ENCODE results near the gene ATP5F1D. TPM values are rescaled to one million over a fixed set of nuclear protein-coding genes. Genes with fewer than 3 reads are reported as not detected.

Gene ATP5F1D
- total and polyA plus RNA-seq, 2 donors (not counting 3 experiments of a cell fraction or from before 2014, with no cell fraction given): 167 to 192 TPM

GRCh38 chr19:1252221-1252820, 10.8 kb downstream of the ATP5F1D start:
- FAIRE-seq (peak; percentile 95), DNase-seq (ENCODE audit: low read depth, low spot score) (peak; percentile 89)
- ChIA-PET POLR2A (interaction anchor here (0.6 to 2.2 kb wide), 7 partner anchors 8 to 149 kb away, joined by 3 to 34 read pairs (median 8); partner anchors contain the start of gene CIRBP), CTCF (interaction anchor here (1.2 to 2.2 kb wide), 4 partner anchors 8 to 14 kb away, joined by 4 to 89 read pairs (median 27); no protein-coding TSS in a partner anchor)
- H3K4me1 ChIP-seq (ENCODE audit: control insufficient read depth, extremely low read depth, insufficient read depth, low read length): peaks cover 27% of the 10 kb centered on the region
- H4K20me1 ChIP-seq (replicated peaks; ENCODE audit: control insufficient read depth, extremely low read depth, insufficient read depth, low read length): no peaks in the 10 kb centered on the region
- H3K79me2 ChIP-seq (ENCODE audit: control insufficient read depth, insufficient read depth, low read length): peaks cover 65% of the 10 kb centered on the region
- peak overlapping the region; percentile 69 for H3K9ac ChIP-seq (replicated peaks; ENCODE audit: extremely low read depth, insufficient read depth, low read length)
- H3K9me1 ChIP-seq (replicated peaks; ENCODE audit: control insufficient read depth, extremely low read depth, insufficient read depth, low read length): no peaks in the 10 kb centered on the region
- no TSS peak for BruUV-seq (replicated peaks)
- peaks cover 28 to 36% of the 10 kb centered on the region in 2 experiments for H3K36me3 ChIP-seq (ENCODE audit: control insufficient read depth in 2 of 2, extremely low read depth in 1 of 2, insufficient read depth in 2 of 2, low read length in 2 of 2)
- no peaks in the 10 kb centered on the region for H3K9me3 ChIP-seq (replicated peaks; ENCODE audit: control insufficient read depth, insufficient read depth, low read length)
- no peak for TF ChIP-seq POLR2A (IDR thresholded peaks at IDR 0.05; ENCODE audit: low read depth, low read length)
- TF ChIP-seq, protein P1, sequence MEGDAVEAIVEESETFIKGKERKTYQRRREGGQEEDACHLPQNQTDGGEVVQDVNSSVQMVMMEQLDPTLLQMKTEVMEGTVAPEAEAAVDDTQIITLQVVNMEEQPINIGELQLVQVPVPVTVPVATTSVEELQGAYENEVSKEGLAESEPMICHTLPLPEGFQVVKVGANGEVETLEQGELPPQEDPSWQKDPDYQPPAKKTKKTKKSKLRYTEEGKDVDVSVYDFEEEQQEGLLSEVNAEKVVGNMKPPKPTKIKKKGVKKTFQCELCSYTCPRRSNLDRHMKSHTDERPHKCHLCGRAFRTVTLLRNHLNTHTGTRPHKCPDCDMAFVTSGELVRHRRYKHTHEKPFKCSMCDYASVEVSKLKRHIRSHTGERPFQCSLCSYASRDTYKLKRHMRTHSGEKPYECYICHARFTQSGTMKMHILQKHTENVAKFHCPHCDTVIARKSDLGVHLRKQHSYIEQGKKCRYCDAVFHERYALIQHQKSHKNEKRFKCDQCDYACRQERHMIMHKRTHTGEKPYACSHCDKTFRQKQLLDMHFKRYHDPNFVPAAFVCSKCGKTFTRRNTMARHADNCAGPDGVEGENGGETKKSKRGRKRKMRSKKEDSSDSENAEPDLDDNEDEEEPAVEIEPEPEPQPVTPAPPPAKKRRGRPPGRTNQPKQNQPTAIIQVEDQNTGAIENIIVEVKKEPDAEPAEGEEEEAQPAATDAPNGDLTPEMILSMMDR (IDR thresholded peaks at IDR 0.05; ENCODE audit: extremely low read depth in 1 of 2, insufficient read depth in 1 of 2, low read depth in 1 of 2, low read length in 2 of 2): no peak
- TF ChIP-seq POLR2AphosphoS5 (IDR thresholded peaks at IDR 0.05; ENCODE audit: insufficient read depth, low read depth, low read length): peak; percentile 57
- no peak overlapping the region for H2AFZ ChIP-seq (ENCODE audit: low read depth, low read length)
- H3K27ac ChIP-seq (ENCODE audit: insufficient read depth, low read depth, low read length): peak overlapping the region; percentile 90
- peak overlapping the region; percentile 66 for H3K4me2 ChIP-seq (ENCODE audit: insufficient read depth, low read length)
- H3K27me3 ChIP-seq (ENCODE audit: control insufficient read depth in 2 of 2, insufficient read depth in 2 of 2, low read length in 2 of 2): no peaks in the 10 kb centered on the region
- dilution Hi-C loops (cut with MboI; ENCODE audit: extremely low pct_ligation_motif_present, low sequenced_read_pairs) (no loop called here), intact Hi-C loops (cut with micrococcal nuclease) (loop anchor here (1.0 kb wide), 1 partner anchor 8 kb away; no protein-coding TSS in a partner anchor)
- H3K4me3 ChIP-seq (replicated peaks in 1 of 3; ENCODE audit: insufficient read depth in 1 of 3, low read depth in 1 of 3, low read length in 3 of 3): peak overlapping the region; percentile 40 to 88 (median 85)

Data from endothelial cell of umbilical vein (primary cell).